ENCODE data around the gene ZNHIT2. TPM values are rescaled to one million over a fixed set of nuclear protein-coding genes. Genes with fewer than 3 reads are reported as not detected.

The ZNHIT2 gene
- total RNA-seq, 1 donor from 2014 or later, result 6.1 TPM

GRCh38 chr11:65130631-65131416, 13.3 kb upstream of the ZNHIT2 start:
- no peak overlapping the region for H3K4me3 ChIP-seq
- intact Hi-C loops (cut with micrococcal nuclease), result no loop called here
- no peak for DNase-seq

GRCh38 chr11:65129649-65130441, 12.3 kb upstream of the ZNHIT2 start:
- intact Hi-C loops (cut with micrococcal nuclease), result no loop called here
- DNase-seq, result no peak
- TF ChIP-seq CTCF (IDR thresholded peaks at IDR 0.05; ENCODE audit: borderline replicate concordance), result no peak

More at GRCh38 chr11:65130631-65131416, 13.3 kb upstream of the ZNHIT2 start:
- Histone ChIP-seq H3K27me3 (ENCODE audit: low read depth) (no peaks in the 10 kb centered on the region), H3K36me3 (peaks cover 72% of the 10 kb centered on the region), H3K9me3 (replicated peaks) (no peaks in the 10 kb centered on the region), H3K4me1 (peaks cover 31% of the 10 kb centered on the region), H3K27ac (replicated peaks) (no peak overlapping the region)
- TF ChIP-seq CTCF (IDR thresholded peaks at IDR 0.05; ENCODE audit: borderline replicate concordance), result no peak

DNA sequence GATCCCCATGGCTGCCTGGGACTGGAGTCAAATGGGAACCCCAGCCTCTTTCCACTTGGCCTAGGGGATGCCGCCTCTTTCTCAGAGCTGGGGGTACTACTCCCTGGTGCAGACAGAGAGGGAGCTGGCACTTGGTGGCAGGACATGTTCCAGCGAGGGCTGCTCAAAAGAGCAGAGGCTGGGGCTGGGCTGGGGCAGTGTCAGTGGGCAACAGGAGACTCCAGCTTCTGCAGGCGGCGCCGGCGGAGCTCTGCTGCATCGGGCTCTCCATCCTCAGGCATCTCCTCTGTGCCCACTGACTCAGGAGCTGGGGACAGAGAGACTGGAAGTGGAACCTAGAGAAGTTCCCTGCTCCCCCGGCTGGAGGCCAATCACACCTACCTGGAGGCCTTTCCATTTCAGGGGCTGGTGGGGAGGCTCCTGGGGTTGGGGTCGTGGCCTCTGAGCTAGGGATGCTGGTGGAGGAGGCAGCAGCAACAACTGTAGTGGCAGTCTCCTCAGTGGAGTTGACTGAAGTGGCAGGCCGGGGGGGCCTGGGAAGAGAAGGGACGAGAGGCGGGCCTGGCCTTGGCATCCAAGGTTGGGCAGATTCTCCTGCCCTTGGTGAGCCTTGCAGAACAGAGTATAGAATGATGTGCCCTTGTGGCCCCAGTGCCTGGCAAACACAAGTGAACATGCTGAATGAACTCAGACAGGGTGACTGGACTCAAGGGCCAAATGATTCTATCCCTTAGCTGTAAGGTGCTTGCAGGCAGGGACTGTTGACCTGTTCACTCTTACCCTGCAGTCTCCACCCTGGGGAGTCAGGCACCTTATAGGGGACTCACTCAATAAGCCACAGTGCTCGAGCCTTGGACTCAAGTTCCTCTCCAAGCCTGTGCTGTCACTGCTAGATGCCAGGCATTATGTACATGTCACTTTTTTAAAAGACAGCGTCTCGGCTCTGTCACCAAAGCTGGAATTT, 11.0 kb upstream of the ZNHIT2 start:
- Histone ChIP-seq H3K4me1 (peaks cover 15% of the 10 kb centered on the region), H3K9me3 (replicated peaks) (no peaks in the 10 kb centered on the region), H3K36me3 (peaks cover 91% of the 10 kb centered on the region), H3K27me3 (ENCODE audit: low read depth) (no peaks in the 10 kb centered on the region), H3K4me3 (no peak overlapping the region), H3K27ac (replicated peaks) (no peak overlapping the region)
- intact Hi-C loops (cut with micrococcal nuclease), result no loop called here
- no peak for DNase-seq
- no peak for TF ChIP-seq CTCF (IDR thresholded peaks at IDR 0.05; ENCODE audit: borderline replicate concordance)

More at GRCh38 chr11:65129649-65130441, 12.3 kb upstream of the ZNHIT2 start:
- Histone ChIP-seq H3K36me3 (peaks cover 82% of the 10 kb centered on the region), H3K9me3 (replicated peaks) (no peaks in the 10 kb centered on the region), H3K27me3 (ENCODE audit: low read depth) (no peaks in the 10 kb centered on the region), H3K4me3 (no peak overlapping the region), H3K27ac (replicated peaks) (no peak overlapping the region), H3K4me1 (peaks cover 23% of the 10 kb centered on the region)

GRCh38 chr11:65127473-65128181, 10.1 kb upstream of the ZNHIT2 start:
- no peak for DNase-seq
- no peaks in the 10 kb centered on the region for H3K9me3 ChIP-seq (replicated peaks)
- no peak overlapping the region for H3K4me3 ChIP-seq

More at GRCh38 chr11:65127473-65128181, 10.1 kb upstream of the ZNHIT2 start:
- Histone ChIP-seq H3K27ac (replicated peaks) (no peak overlapping the region), H3K27me3 (ENCODE audit: low read depth) (no peaks in the 10 kb centered on the region), H3K4me1 (peaks cover 15% of the 10 kb centered on the region), H3K36me3 (peaks cover 87% of the 10 kb centered on the region)
- intact Hi-C loops (cut with micrococcal nuclease), result no loop called here
- TF ChIP-seq CTCF (IDR thresholded peaks at IDR 0.05; ENCODE audit: borderline replicate concordance), result no peak

Measured in left ventricle myocardium inferior (tissue), 1 donor.